ENCODE data around the gene SLC35G3.

DNA sequence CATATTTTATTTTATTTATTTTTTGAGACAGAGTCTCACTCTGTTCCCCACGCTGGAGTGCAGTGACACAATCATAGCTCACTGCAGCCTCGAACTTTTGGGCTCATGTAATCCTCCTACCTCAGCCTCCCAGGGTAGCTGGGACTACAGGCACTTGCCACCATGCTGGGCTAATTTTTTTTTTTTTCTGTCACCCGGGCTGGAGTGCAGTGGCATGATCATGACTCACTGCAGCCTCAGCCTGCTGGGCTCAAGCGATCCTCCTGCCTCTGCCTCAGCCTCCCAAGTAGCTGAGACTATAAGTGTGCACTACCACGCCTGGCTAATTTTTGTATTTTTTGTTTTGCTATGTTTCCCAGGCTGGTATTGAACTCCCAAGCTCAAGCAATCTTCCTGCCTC, 29.5 kb downstream of the SLC35G3 start:
- TF ChIP-seq, protein P1, sequence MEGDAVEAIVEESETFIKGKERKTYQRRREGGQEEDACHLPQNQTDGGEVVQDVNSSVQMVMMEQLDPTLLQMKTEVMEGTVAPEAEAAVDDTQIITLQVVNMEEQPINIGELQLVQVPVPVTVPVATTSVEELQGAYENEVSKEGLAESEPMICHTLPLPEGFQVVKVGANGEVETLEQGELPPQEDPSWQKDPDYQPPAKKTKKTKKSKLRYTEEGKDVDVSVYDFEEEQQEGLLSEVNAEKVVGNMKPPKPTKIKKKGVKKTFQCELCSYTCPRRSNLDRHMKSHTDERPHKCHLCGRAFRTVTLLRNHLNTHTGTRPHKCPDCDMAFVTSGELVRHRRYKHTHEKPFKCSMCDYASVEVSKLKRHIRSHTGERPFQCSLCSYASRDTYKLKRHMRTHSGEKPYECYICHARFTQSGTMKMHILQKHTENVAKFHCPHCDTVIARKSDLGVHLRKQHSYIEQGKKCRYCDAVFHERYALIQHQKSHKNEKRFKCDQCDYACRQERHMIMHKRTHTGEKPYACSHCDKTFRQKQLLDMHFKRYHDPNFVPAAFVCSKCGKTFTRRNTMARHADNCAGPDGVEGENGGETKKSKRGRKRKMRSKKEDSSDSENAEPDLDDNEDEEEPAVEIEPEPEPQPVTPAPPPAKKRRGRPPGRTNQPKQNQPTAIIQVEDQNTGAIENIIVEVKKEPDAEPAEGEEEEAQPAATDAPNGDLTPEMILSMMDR (conservative IDR thresholded peaks at IDR 0.05 in 1 of 2, IDR thresholded peaks at IDR 0.05 in 1 of 2; ENCODE audit: low read depth in 1 of 2, low read length in 2 of 2), result no peak
- TF ChIP-seq EZH2 (IDR thresholded peaks at IDR 0.05; ENCODE audit: low read length, missing control alignments), result no peak
